ENCODE data around the gene WAPL. TPM values are rescaled to one million over a fixed set of nuclear protein-coding genes. Genes with fewer than 3 reads are reported as not detected.

The WAPL gene
- total and polyA plus RNA-seq, 9 of the 15 experiments (the other 6 are each of a cell fraction or from before 2014, with no cell fraction given): 14.3 to 36.4 (median 25.3) TPM

DNA sequence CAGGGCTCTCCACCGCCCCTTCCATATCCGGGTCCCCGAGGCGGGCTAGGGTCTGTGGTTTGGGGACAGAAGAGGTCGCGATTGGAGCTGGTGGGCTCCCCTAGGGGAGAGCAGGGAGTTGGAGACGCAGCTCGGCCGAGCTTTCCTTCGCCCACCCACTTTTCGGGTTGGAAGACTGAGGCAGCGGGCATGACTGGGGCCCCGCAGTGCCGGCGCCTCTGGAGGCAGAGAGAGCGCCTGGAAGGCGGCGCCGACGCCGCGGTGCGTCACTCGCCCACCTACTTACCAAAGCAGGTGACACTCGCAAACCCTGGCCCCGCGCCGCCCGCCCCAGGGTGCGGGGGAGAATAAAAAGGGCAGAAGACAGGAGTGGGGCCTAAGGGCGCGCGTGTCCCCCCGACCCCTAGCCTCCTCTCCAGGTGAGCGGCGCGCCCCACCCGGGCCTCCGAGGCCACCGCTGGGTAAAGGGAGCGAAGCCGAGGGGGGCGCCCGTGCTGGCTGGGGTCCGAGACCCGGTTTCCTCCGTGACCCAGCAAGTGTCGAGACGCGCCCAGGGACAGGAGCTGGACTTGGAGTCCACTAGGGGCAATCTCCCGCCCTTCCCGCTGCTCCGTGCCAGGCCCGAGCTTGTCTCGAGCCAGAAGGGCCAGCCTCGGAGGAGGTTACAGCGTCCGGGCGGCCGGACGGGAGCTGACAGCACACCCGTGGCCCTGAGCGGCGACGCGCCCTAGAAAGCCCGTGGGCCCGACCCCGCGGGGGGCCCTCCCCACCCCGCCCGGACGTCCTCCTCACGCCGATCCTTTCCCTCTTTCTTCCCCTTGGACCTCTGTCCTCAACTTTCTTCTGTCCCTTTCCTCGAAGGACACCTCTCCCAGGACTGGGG, 120.6 kb downstream of the WAPL start:
- H3K9me3 ChIP-seq (replicated peaks; ENCODE audit: control insufficient read depth, insufficient read depth, low read depth, low read length): no peaks in the 10 kb centered on the region
- in situ Hi-C loops (cut with MboI): no loop called here
- ATAC-seq: no peak
- POLR2A ChIA-PET: interaction anchor here (0.6 to 2.0 kb wide), 3 partner anchors 11 to 184 kb away, joined by 3 to 5 read pairs (median 5); no protein-coding TSS in a partner anchor
- no peak for DNase-seq (ENCODE audit: extremely low read depth in 1 of 4, low spot score in 3 of 4)
- no peaks in the 10 kb centered on the region for H3K36me3 ChIP-seq (ENCODE audit: control insufficient read depth, insufficient read depth, low read length)
- no peaks in the 10 kb centered on the region for H3K9me1 ChIP-seq (ENCODE audit: control insufficient read depth, insufficient read depth, low read length)
- H3K4me1 ChIP-seq (replicated peaks in 1 of 2; ENCODE audit: control insufficient read depth in 2 of 2, insufficient read depth in 2 of 2, low read length in 2 of 2): peaks cover 0 to 21% of the 10 kb centered on the region in 2 experiments; a peak in 2 of 5 replicates
- CTCF ChIA-PET (ENCODE audit: low intra/inter-chr PET ratio): interaction anchor here (1.0 kb wide), 1 partner anchor 182 kb away, joined by 6 read pairs; no protein-coding TSS in a partner anchor
- no TSS peak for BruUV-seq (replicated peaks)
- peak overlapping the region; percentile 76 for H3K4me2 ChIP-seq (ENCODE audit: insufficient read depth, low read length)
- peak overlapping the region in 1 of 2 experiments; percentile 88; a peak in 1 of 4 replicates for H3K9ac ChIP-seq (ENCODE audit: insufficient read depth in 1 of 2, low read depth in 2 of 2, low read length in 2 of 2)
- H2AFZ ChIP-seq (ENCODE audit: low read depth, low read length): peak overlapping the region; percentile 90
- H3K79me2 ChIP-seq (ENCODE audit: control insufficient read depth, insufficient read depth, low read length): no peaks in the 10 kb centered on the region
- no peak overlapping the region for H3K27ac ChIP-seq (ENCODE audit: extremely low read depth, low read depth, low read length)
- H4K20me1 ChIP-seq (replicated peaks; ENCODE audit: control insufficient read depth, insufficient read depth, low read length): no peaks in the 10 kb centered on the region; the same call in 1 of the 2 replicates
- intact Hi-C loops (cut with micrococcal nuclease): loop anchor here (1.0 kb wide), 2 partner anchors 122 to 184 kb away; no protein-coding TSS in a partner anchor
- peak overlapping the region; percentile 49 for H3K4me3 ChIP-seq
- peaks cover 4 to 29% of the 10 kb centered on the region in 2 experiments; a peak in 3 of 5 replicates for H3K27me3 ChIP-seq (ENCODE audit: control insufficient read depth in 2 of 2, insufficient read depth in 2 of 2, low read length in 2 of 2)
- FAIRE-seq: no peak
- TF ChIP-seq CAMTA2 (CRISPR knock-in tag; conservative IDR thresholded peaks at IDR 0.05): no peak
- peak; percentile 26 for TF ChIP-seq PCBP1 (IDR thresholded peaks at IDR 0.05; ENCODE audit: low read depth, low read length, poor library complexity, severe bottlenecking)
- 52% methylated on average over 7 of the region's 76 CpGs for WGBS (ENCODE audit: insufficient coverage, low coverage, missing lambda C conversion rate)

Data from K562 (cell line).